Psoas muscle (tissue), 8 donors: Measurements from ENCODE around the gene PRR12. TPM values are rescaled to one million over a fixed set of nuclear protein-coding genes. Genes with fewer than 3 reads are reported as not detected.
"Not testable (repeated sequence)": the region's sequence is repeated elsewhere in the genome, so short reads cannot be mapped to it uniquely, and the experiment has no call there.

Experiments
- ATAC-seq, 4 donors: fragments of 200-7000 bp; cut with Tn5 transposase; one replicate each; pipeline ENCODE4 v1.9.1; 2020; ENCODE audit warnings: moderate library complexity in 3 of 4, mild to moderate bottlenecking in 2 of 4
- DNase-seq, 2 donors: peaks; one replicate each; pipeline ENCODE4 v3.0.0-alpha.2; 2020
- H3K27ac ChIP-seq: fragments of 200-600 bp; one replicate; pipeline ENCODE4 v1.8.0; 2022
- H3K27me3 ChIP-seq, 3 donors: fragments of 200-600 bp in 1 of 3; one replicate each; pipeline versions ENCODE4 v1.6.1 to v1.8.0; 2013 to 2022; ENCODE audit warnings: low read length in 2 of 3, mild to moderate bottlenecking in 2 of 3, moderate library complexity in 1 of 3; ENCODE audit not compliant: insufficient read depth in 3 of 3
- H3K36me3 ChIP-seq, 2 donors: fragments of 200-600 bp in 1 of 2; one replicate each; pipeline versions ENCODE4 v1.6.1 to v1.8.0; 2013 to 2022; ENCODE audit warnings: low read depth in 1 of 2, mild to moderate bottlenecking in 1 of 2, moderate library complexity in 1 of 2; ENCODE audit not compliant: insufficient read depth in 1 of 2
- H3K4me1 ChIP-seq: fragments of 200-600 bp; one replicate; pipeline ENCODE4 v1.8.0; 2022
- H3K4me3 ChIP-seq: fragments of 200-600 bp; one replicate; pipeline ENCODE4 v1.8.0; 2022; ENCODE audit warnings: mild to moderate bottlenecking
- H3K9me3 ChIP-seq: fragments of 200-600 bp; one replicate; pipeline ENCODE4 v1.8.0; 2022
- CTCF ChIP-seq: fragments of 200-600 bp; IDR thresholded peaks from one replicate; pipeline ENCODE4 v1.8.0; 2022; ENCODE audit warnings: antibody characterized with exemption
- WGBS, 3 donors: extraction: QIAGEN DNeasy Blood & Tissue Kit; methylation state at CpG; one replicate each; pipeline versions ENCODE4 v1.1.6 to v1.1.7; 2013; 5-methylcytosine and 5-hydroxymethylcytosine counted together
- intact Hi-C, 2 donors: fragments of 100-400 bp; cut with DNase I; formaldehyde crosslinking; loops; one replicate each; pipeline versions ENCODE4 v1.11.0 to v1.14.2; 2022
- polyA plus RNA-seq, 3 donors: library from polyadenylated mRNA; stranded (reverse); fragments of 200-250 nt; gene quantifications; one replicate each; pipeline ENCODE4 v1.2.3, GENCODE V29; 2013
- total RNA-seq, 4 donors: library from RNA; stranded (reverse); fragmentation: NEBNext Ultra II Directional in 2 of 4; extraction: Animal tissue kit (Norgen Biotek cat#: 25700) in 2 of 4; gene quantifications; one replicate each; pipeline versions ENCODE4 v1.2.1 to v1.2.4, GENCODE V29; 2021 to 2023
- donor health status: healthy with polysubstance abuse.
- donor health status: DM: no; HTN: no; CAD: no; lungs with moderate emphysema.
- donor health status: Bipolar disorder and iron deficiency.
- donor health status: healthy.
- donor health status: DM: yes; HTN: yes; CAD: no.
- donor health status: DM: no; HTN: no; CAD: no.
- donor health status: DM: no; HTN: no; CAD: no.
- donor health status: DM: yes; HTN: yes; CAD: no.

The PRR12 gene
- total and polyA plus RNA-seq, 7 donors = 2.3 to 15.1 (median 7.1) TPM

GRCh38 chr19:49632576-49632975, 41.6 kb downstream of the PRR12 start:
- H3K9me3 ChIP-seq = no peaks in the 10 kb centered on the region
- TF ChIP-seq CTCF = no peak
- DNase-seq (no peak), ATAC-seq (no peak)
- intact Hi-C loops = no loop called here
- H3K27ac ChIP-seq = no peak overlapping the region
- 87 to 95% (median 92%) methylated on average over 5 of the region's 5 CpGs for WGBS, 3 donors
- H3K4me1 ChIP-seq = no peaks in the 10 kb centered on the region
- peaks cover 0 to 11% of the 10 kb centered on the region in 2 donors for H3K36me3 ChIP-seq
- peaks cover 0 to 4% (median 0%) of the 10 kb centered on the region in 3 donors for H3K27me3 ChIP-seq
- no peak overlapping the region for H3K4me3 ChIP-seq

- ATAC-seq, H3K4me1 ChIP-seq, H3K4me3 ChIP-seq, H3K27ac ChIP-seq, DNase-seq, H3K27me3 ChIP-seq, intact Hi-C loops, H3K9me3 ChIP-seq: not testable (repeated sequence)
- WGBS, 3 donors = 53 to 72% (median 60%) methylated on average over 9 of the region's 9 CpGs
- H3K36me3 ChIP-seq = peaks cover 0 to 11% of the 10 kb centered on the region in 2 donors
Observed at GRCh38 chr19:49633273-49633672, 42.3 kb downstream of the PRR12 start.

- WGBS, 3 donors = 30 to 52% (median 36%) methylated on average over 22 to 24 of the region's 24 CpGs
- intact Hi-C loops = loop anchor here (5.0 kb wide), 1 partner anchor 43 kb away; the partner anchor contains the start of gene PRR12 (in 2 of the 2)
- no peak for ATAC-seq
- H3K27me3 ChIP-seq = peaks cover 0 to 4% (median 0%) of the 10 kb centered on the region in 3 donors
- TF ChIP-seq CTCF = no peak
- no peak for DNase-seq
- peaks cover 14% of the 10 kb centered on the region for H3K4me1 ChIP-seq
- no peaks in the 10 kb centered on the region for H3K9me3 ChIP-seq
- peaks cover 0 to 11% of the 10 kb centered on the region in 2 donors for H3K36me3 ChIP-seq
- no peak overlapping the region for H3K4me3 ChIP-seq
- H3K27ac ChIP-seq = peak overlapping the region; percentile 2
Observed at GRCh38 chr19:49635530-49636232, 44.7 kb downstream of the PRR12 start.

GRCh38 chr19:49636233-49636932, 45.4 kb downstream of the PRR12 start:
- Histone ChIP-seq H3K9me3 (no peaks in the 10 kb centered on the region), H3K27ac (no peak overlapping the region), H3K4me1 (peaks cover 14% of the 10 kb centered on the region), H3K27me3 (peaks cover 0 to 4% (median 0%) of the 10 kb centered on the region in 3 donors), H3K4me3 (no peak overlapping the region), H3K36me3 (peaks cover 0 to 11% of the 10 kb centered on the region in 2 donors)
- TF ChIP-seq CTCF = no peak
- DNase-seq = no peak
- intact Hi-C loops = loop anchor here (5.0 kb wide), 1 partner anchor 44 kb away; the partner anchor contains the start of gene PRR12 (in 2 of the 2)
- WGBS, 3 donors = 61 to 70% (median 68%) methylated on average over 28 to 30 of the region's 30 CpGs
- ATAC-seq = no peak
